ENCODE results near the gene MACROD1. TPM values are rescaled to one million over a fixed set of nuclear protein-coding genes. Genes with fewer than 3 reads are reported as not detected.
"Not testable (repeated sequence)": the region's sequence is repeated elsewhere in the genome, so short reads cannot be mapped to it uniquely, and the experiment has no call there.

MACROD1 gene
- total RNA-seq, 1 donor from 2014 or later = 26.5 TPM

- intact Hi-C loops (cut with DNase I) = no loop called here
- H3K27me3 ChIP-seq = no peaks in the 10 kb centered on the region
- no peaks in the 10 kb centered on the region for H3K4me1 ChIP-seq
- TF ChIP-seq CTCF (IDR thresholded peaks at IDR 0.05) = no peak
- no peak for DNase-seq (ENCODE audit: low spot score in 2 of 2)
- H3K36me3 ChIP-seq = no peaks in the 10 kb centered on the region
- no peak overlapping the region for H3K27ac ChIP-seq
- no peaks in the 10 kb centered on the region for H3K9me3 ChIP-seq
- no peak overlapping the region for H3K4me3 ChIP-seq
Measured at GRCh38 chr11:64051297-64051696, 114.6 kb downstream of the MACROD1 start.

GRCh38 chr11:64049509-64049908 is 116.4 kb downstream of the MACROD1 start:
- Histone ChIP-seq H3K4me3 (no peak overlapping the region), H3K27ac (no peak overlapping the region), H3K36me3 (no peaks in the 10 kb centered on the region), H3K9me3 (no peaks in the 10 kb centered on the region), H3K27me3 (no peaks in the 10 kb centered on the region), H3K4me1 (no peaks in the 10 kb centered on the region)
- intact Hi-C loops (cut with DNase I) = no loop called here
- no peak for TF ChIP-seq CTCF (IDR thresholded peaks at IDR 0.05)
- DNase-seq (ENCODE audit: low spot score in 2 of 2) = no peak

GRCh38 chr11:64048042-64048854 is 117.7 kb downstream of the MACROD1 start:
- H3K9me3 ChIP-seq = no peaks in the 10 kb centered on the region
- no peak overlapping the region for H3K4me3 ChIP-seq
- H3K27ac ChIP-seq = no peak overlapping the region
- intact Hi-C loops (cut with DNase I) = no loop called here
- no peaks in the 10 kb centered on the region for H3K4me1 ChIP-seq
- H3K36me3 ChIP-seq = no peaks in the 10 kb centered on the region
- TF ChIP-seq CTCF (IDR thresholded peaks at IDR 0.05) = no peak
- no peak for DNase-seq (ENCODE audit: low spot score in 2 of 2)
- H3K27me3 ChIP-seq = no peaks in the 10 kb centered on the region

GRCh38 chr11:64047373-64047772 is 118.5 kb downstream of the MACROD1 start:
- intact Hi-C loops (cut with DNase I); H3K4me1 ChIP-seq; H3K27me3 ChIP-seq; H3K36me3 ChIP-seq; H3K4me3 ChIP-seq; H3K9me3 ChIP-seq; DNase-seq (ENCODE audit: low spot score in 2 of 2); H3K27ac ChIP-seq: not testable (repeated sequence)

GRCh38 chr11:64045700-64046099 is 120.2 kb downstream of the MACROD1 start:
- Histone ChIP-seq H3K27me3 (no peaks in the 10 kb centered on the region), H3K36me3 (no peaks in the 10 kb centered on the region), H3K27ac (no peak overlapping the region), H3K4me3 (no peak overlapping the region), H3K9me3 (no peaks in the 10 kb centered on the region), H3K4me1 (no peaks in the 10 kb centered on the region)
- DNase-seq (ENCODE audit: low spot score in 2 of 2) = no peak
- no peak for TF ChIP-seq CTCF (IDR thresholded peaks at IDR 0.05)
- intact Hi-C loops (cut with DNase I) = no loop called here

- Histone ChIP-seq H3K27ac (no peak overlapping the region), H3K27me3 (no peaks in the 10 kb centered on the region)
Measured at GRCh38 chr11:64044730-64045393, 121.1 kb downstream of the MACROD1 start.

More at GRCh38 chr11:64044730-64045393, 121.1 kb downstream of the MACROD1 start:
- H3K9me3 ChIP-seq = no peaks in the 10 kb centered on the region
- no peaks in the 10 kb centered on the region for H3K4me1 ChIP-seq
- H3K4me3 ChIP-seq = no peak overlapping the region
- DNase-seq (ENCODE audit: low spot score in 2 of 2) = no peak
- TF ChIP-seq CTCF (IDR thresholded peaks at IDR 0.05) = no peak
- intact Hi-C loops (cut with DNase I) = no loop called here
- H3K36me3 ChIP-seq = no peaks in the 10 kb centered on the region

Data from ascending aorta (tissue), 2 donors.